Astrocyte of the spinal cord (primary cell): ENCODE data around the gene AKAP6.

ENCODE experiments used
- DNase-seq: peaks from one replicate; pipeline ENCODE4 v3.0.0; 2011; ENCODE audit warnings: low read depth, low spot score
- H3K4me3 ChIP-seq: 2 replicates; pipeline ENCODE4 v1.5.1; 2011; ENCODE audit warnings: low read depth, mild to moderate bottlenecking, low read length, moderate library complexity
- in situ Hi-C: cut with HindIII; loops from 2 replicates; pipeline ENCODE4 v1.10.0; 2017; ENCODE audit warnings: low sequenced_read_pairs
- TF ChIP-seq, protein P1 (sequence below): IDR thresholded peaks from 2 replicates; pipeline ENCODE4 v1.5.1; 2012; ENCODE audit warnings: low read depth, mild to moderate bottlenecking, low read length, inconsistent platforms

The AKAP6 gene

DNA sequence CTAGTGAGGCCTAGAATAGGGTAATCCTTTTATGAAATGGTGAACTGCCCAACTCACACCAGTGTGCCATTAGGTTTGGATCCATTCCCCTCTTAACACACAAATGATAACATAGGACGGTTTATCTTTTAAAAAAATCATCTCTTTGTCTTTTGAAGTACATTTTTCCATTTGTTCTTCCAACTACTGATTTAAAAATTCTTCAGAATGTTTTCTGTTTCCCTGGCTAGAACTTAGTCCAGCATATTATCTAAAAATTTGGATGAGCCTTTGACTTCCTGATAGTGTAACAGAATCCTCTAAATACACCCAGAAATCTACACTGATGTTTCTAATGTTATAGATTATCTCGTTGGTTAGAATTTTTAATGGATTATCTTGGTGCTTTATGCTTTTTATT lies 359.8 kb downstream of the AKAP6 start:
- DNase-seq: no peak
- TF ChIP-seq, protein P1, sequence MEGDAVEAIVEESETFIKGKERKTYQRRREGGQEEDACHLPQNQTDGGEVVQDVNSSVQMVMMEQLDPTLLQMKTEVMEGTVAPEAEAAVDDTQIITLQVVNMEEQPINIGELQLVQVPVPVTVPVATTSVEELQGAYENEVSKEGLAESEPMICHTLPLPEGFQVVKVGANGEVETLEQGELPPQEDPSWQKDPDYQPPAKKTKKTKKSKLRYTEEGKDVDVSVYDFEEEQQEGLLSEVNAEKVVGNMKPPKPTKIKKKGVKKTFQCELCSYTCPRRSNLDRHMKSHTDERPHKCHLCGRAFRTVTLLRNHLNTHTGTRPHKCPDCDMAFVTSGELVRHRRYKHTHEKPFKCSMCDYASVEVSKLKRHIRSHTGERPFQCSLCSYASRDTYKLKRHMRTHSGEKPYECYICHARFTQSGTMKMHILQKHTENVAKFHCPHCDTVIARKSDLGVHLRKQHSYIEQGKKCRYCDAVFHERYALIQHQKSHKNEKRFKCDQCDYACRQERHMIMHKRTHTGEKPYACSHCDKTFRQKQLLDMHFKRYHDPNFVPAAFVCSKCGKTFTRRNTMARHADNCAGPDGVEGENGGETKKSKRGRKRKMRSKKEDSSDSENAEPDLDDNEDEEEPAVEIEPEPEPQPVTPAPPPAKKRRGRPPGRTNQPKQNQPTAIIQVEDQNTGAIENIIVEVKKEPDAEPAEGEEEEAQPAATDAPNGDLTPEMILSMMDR: no peak
- H3K4me3 ChIP-seq: no peak overlapping the region
- in situ Hi-C loops: no loop called here

DNA sequence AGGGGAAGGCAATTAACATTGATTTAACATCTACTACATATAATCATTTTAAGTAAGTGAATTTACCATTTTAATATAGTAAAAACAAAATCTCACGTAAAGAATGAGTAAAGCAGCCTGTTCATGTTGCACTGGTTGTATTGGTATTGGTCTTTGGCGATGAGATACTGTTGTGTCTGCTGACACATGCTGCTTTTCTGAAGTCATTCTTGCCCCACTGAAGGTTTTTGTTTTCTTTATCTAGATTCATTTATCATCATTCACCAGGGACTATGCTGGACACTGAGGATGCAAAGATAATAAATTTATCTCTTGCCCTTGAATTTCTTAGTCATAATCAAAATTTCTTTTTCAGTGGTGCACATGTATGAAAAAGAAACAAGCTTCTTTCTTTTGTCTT lies 363.3 kb downstream of the AKAP6 start:
- peak; percentile 41 for DNase-seq
- in situ Hi-C loops: no loop called here
- no peak overlapping the region for H3K4me3 ChIP-seq
- TF ChIP-seq, protein P1: no peak

DNA sequence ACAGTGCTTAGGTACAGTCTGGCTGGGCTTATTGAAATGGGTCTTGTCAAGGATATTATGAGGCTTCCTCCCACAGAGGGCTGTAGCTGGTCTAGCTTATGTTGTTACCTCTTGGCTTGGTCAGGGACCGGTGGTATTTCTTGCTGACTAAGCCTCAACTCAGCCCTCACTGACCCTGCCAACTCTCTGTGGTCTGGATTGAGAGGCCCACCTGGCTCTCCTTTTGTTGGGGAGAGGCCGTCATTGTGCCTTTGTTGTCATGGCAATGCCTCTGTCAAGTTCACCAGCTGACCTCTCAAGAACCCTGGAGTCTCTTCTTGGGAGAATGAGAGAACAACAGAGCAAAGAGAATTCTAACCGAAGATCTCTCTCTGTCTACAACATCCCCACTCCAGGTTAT lies 364.0 kb downstream of the AKAP6 start:
- TF ChIP-seq, protein P1: no peak
- H3K4me3 ChIP-seq: no peak overlapping the region
- DNase-seq: peak; percentile 95
- in situ Hi-C loops: no loop called here

DNA sequence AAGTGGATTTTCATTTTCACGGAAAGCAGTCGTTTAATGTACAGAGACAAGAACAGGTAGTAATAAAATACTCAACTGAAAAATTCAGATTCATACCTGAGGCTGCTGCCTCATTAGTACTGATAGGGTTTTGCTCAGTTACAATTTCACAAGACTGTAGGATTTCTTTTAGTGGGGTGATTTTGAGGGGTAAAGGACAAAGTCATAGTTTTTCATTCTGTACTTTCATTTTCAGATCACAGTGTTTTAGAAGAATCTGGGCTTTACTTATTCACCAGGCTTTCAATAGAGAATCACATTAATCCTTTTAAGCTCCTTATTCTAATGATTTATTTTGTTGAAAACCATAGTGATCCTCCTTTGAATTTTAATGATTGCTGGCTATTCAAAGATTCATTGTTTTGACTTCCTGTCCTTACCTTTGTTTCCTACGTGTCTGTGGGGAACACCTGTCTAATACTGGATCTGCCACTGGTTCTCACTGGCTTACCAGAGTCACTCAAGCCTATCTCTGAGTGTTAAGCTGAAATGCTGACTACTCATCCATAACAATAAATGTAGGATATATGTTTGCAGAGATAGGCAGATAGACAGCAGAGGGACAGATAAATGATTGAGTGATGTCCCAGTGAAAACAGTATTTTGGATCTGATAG lies 365.8 kb downstream of the AKAP6 start:
- TF ChIP-seq, protein P1: no peak
- in situ Hi-C loops: no loop called here
- H3K4me3 ChIP-seq: no peak overlapping the region
- DNase-seq: no peak

DNA sequence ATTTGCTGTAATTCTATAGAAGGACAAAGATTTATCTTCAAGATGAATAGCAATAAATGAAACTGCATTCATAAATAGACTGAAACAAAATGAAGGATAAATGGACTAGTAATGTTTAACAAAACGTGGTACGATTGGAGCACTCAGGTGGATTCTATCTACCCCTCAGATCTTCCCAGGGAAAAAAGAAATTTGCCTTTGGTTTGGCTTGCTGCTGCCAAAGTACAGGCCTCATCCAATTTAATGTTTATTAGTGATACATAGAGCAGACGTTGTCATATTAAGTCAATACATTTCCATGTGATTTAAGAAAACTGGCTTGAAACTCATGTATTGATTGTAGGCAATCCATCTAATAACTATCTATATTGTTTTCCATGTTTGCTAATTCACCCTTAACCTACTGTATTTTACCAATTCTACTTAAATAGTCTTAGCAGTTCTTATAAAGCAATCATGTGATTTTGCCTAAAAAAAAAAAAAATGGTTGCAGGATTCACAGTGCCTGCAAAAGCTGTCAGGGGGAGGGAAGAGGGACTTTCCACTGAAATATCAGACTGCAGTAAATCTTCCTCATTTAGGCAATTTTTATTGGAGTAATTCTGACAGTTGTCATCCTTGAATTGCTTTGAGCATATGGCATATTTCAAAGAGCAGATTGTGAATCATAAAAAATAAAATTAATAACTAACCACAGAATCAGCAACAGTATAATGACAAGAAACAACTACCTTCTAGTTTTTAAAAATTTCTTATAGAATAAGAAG lies 367.4 kb downstream of the AKAP6 start:
- TF ChIP-seq, protein P1: no peak
- DNase-seq: no peak
- in situ Hi-C loops: no loop called here
- no peak overlapping the region for H3K4me3 ChIP-seq

DNA sequence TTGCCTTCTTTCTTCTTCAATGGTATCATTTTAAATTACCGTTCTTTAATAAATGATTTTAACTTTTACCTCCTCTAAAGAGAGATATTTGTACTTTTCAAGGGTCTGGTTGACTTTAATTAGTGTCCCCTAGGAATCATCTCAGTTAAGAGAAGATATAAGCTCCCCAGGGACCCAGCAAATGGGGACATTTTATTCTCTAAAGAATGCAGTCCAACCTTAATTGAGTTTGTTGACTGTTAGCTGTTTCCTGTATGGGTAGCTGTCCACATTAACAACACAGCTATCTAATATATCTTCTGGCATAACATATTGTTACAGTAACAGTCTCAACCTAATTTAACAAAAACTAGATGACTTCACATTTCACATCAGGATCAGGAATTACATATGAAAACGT lies 368.0 kb downstream of the AKAP6 start:
- no peak for DNase-seq
- TF ChIP-seq, protein P1: no peak
- H3K4me3 ChIP-seq: no peak overlapping the region
- in situ Hi-C loops: no loop called here
